ENCODE measurements around the gene METTL27. TPM values are rescaled to one million over a fixed set of nuclear protein-coding genes. Genes with fewer than 3 reads are reported as not detected.
"Not testable (repeated sequence)": the region's sequence is repeated elsewhere in the genome, so short reads cannot be mapped to it uniquely, and the experiment has no call there.

The METTL27 gene
- total RNA-seq, 2 experiments from 2014 or later = 1.6 to 2.1 TPM

DNA sequence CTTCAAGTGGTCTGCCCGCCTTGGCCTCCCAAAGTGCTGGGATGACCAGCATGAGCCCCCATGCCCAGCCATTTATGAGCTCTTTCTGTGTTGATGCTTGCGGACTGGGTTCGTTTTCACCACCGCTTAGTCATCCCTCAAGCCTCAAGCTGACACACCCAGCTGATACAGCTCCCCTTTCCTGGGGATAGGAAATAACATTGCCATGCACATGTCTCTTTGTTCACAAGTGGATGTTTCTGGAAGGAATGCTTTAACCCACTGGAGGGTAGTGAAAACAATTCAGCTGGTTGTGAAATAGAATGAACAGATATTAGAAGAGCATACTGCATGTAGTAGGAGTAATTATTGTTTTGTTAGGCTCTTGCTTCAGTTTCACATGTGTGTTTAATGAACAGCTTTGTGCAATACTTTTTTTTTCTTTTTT, 8.5 kb upstream of the METTL27 start:
- POLR2A ChIA-PET = no interaction called here
- no peak for ATAC-seq (ENCODE audit: poor library complexity)
- TF ChIP-seq, protein P1, sequence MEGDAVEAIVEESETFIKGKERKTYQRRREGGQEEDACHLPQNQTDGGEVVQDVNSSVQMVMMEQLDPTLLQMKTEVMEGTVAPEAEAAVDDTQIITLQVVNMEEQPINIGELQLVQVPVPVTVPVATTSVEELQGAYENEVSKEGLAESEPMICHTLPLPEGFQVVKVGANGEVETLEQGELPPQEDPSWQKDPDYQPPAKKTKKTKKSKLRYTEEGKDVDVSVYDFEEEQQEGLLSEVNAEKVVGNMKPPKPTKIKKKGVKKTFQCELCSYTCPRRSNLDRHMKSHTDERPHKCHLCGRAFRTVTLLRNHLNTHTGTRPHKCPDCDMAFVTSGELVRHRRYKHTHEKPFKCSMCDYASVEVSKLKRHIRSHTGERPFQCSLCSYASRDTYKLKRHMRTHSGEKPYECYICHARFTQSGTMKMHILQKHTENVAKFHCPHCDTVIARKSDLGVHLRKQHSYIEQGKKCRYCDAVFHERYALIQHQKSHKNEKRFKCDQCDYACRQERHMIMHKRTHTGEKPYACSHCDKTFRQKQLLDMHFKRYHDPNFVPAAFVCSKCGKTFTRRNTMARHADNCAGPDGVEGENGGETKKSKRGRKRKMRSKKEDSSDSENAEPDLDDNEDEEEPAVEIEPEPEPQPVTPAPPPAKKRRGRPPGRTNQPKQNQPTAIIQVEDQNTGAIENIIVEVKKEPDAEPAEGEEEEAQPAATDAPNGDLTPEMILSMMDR (IDR thresholded peaks at IDR 0.05) = no peak
- peaks cover 13% of the 10 kb centered on the region for H3K4me1 ChIP-seq (ENCODE audit: insufficient read depth, low read length)
- Mint-ChIP-seq H3K9me3 (no peaks in the 10 kb centered on the region), H3K36me3 (ENCODE audit: low read depth) (no peaks in the 10 kb centered on the region), H3K4me1 (ENCODE audit: low read depth) (peaks cover 6% of the 10 kb centered on the region), H3K4me3 (no peak overlapping the region), H3K27ac (peak overlapping the region; percentile 63), H3K27me3 (peaks cover 15% of the 10 kb centered on the region)
- intact Hi-C loops (cut with DNase I, micrococcal nuclease) = loop anchor here in 1 of 2 experiments (5.0 kb wide), 1 partner anchor 113 kb away; the partner anchor contains the start of gene ABHD11
- peak in 1 of 14 experiments; percentile 55 for DNase-seq
- H3K27me3 ChIP-seq (ENCODE audit: control insufficient read depth in 1 of 2, insufficient read depth in 2 of 2, low read length in 2 of 2) = peaks cover 0 to 6% of the 10 kb centered on the region in 2 experiments
- H3K27ac ChIP-seq (ENCODE audit: low read depth in 1 of 2, low read length in 2 of 2) = no peak overlapping the region
- no peaks in the 10 kb centered on the region for H3K36me3 ChIP-seq (ENCODE audit: insufficient read depth, low read length)
- no peak overlapping the region for H3K4me3 ChIP-seq (ENCODE audit: low read length)
- H3K9me3 ChIP-seq (ENCODE audit: control insufficient read depth in 1 of 2, insufficient read depth in 1 of 2, low read length in 2 of 2) = no peaks in the 10 kb centered on the region
- CTCF ChIA-PET = no interaction called here

DNA sequence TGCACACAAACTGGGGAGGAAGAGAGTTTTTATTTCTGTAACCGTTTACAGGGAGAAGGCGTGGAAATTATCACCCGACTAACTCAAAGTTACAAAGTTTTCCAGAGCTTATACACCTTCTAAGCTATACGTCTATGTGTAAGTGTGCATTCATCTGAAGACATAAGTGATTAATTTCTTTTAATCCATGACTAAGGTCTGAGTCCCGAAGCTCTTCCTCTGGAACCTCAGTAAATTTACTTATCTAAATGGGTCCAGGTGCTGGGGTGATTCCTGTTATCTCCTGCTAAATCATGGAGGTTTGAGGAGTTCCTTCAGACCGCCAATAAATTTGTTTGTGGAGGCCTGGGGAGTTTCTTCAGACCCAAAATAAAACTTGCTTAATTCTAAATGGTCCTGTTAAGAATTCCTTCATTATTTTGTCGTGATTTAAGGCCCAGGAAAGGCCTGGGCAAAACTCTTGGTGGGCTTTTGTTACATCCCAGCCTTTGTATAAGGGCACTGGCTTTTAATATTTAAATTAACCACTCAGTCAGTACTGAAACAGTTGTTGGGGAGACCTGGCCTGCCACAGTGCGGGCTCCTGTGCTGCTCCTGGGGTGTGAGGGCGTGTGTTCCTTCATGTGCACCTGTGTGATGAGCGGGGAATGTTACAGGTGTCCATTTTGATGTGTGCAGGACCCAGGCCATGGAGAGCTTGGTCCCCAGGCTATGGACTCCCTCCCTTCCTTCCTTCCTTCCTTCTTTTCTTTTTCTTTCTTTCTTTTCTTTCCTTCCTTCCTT, 5.8 kb upstream of the METTL27 start:
- Mint-ChIP-seq H3K27ac (no peak overlapping the region), H3K4me3 (no peak overlapping the region), H3K36me3 (ENCODE audit: low read depth) (no peaks in the 10 kb centered on the region), H3K9me3 (no peaks in the 10 kb centered on the region), H3K27me3 (peaks cover 4% of the 10 kb centered on the region), H3K4me1 (ENCODE audit: low read depth) (peaks cover 16% of the 10 kb centered on the region)
- ChIA-PET CTCF (no interaction called here), POLR2A (no interaction called here)
- no peaks in the 10 kb centered on the region for H3K36me3 ChIP-seq (ENCODE audit: insufficient read depth, low read length)
- ATAC-seq (ENCODE audit: poor library complexity) (no peak), DNase-seq (no peak)
- intact Hi-C loops (cut with DNase I, micrococcal nuclease) = no loop called here
- H3K27ac ChIP-seq (ENCODE audit: low read depth in 1 of 2, low read length in 2 of 2) = no peak overlapping the region
- H3K9me3 ChIP-seq (ENCODE audit: control insufficient read depth in 1 of 2, insufficient read depth in 1 of 2, low read length in 2 of 2) = no peaks in the 10 kb centered on the region
- TF ChIP-seq, protein P1 (IDR thresholded peaks at IDR 0.05) = no peak
- no peak overlapping the region for H3K4me3 ChIP-seq (ENCODE audit: low read length)
- peaks cover 0 to 4% of the 10 kb centered on the region in 2 experiments for H3K27me3 ChIP-seq (ENCODE audit: control insufficient read depth in 1 of 2, insufficient read depth in 2 of 2, low read length in 2 of 2)
- H3K4me1 ChIP-seq (ENCODE audit: insufficient read depth, low read length) = peaks cover 13% of the 10 kb centered on the region

- POLR2A ChIA-PET; H3K4me3 ChIP-seq (ENCODE audit: low read length); H3K9me3 ChIP-seq (ENCODE audit: control insufficient read depth in 1 of 2, insufficient read depth in 1 of 2, low read length in 2 of 2); H3K27ac ChIP-seq (ENCODE audit: low read depth in 1 of 2, low read length in 2 of 2); H3K27ac Mint-ChIP-seq; H3K9me3 Mint-ChIP-seq; ATAC-seq (ENCODE audit: poor library complexity); intact Hi-C loops (cut with DNase I, micrococcal nuclease); H3K36me3 ChIP-seq (ENCODE audit: insufficient read depth, low read length); H3K4me3 Mint-ChIP-seq; H3K27me3 ChIP-seq (ENCODE audit: control insufficient read depth in 1 of 2, insufficient read depth in 2 of 2, low read length in 2 of 2); H3K27me3 Mint-ChIP-seq; H3K36me3 Mint-ChIP-seq (ENCODE audit: low read depth): not testable (repeated sequence)
- peaks cover 14% of the 10 kb centered on the region for H3K4me1 Mint-ChIP-seq (ENCODE audit: low read depth)
- DNase-seq = peak in 1 of 14 experiments; percentile 39
- CTCF ChIA-PET = interaction anchor here (1.4 kb wide), 1 partner anchor 9 kb away, joined by 4 read pairs; no protein-coding TSS in a partner anchor
- peaks cover 24% of the 10 kb centered on the region for H3K4me1 ChIP-seq (ENCODE audit: insufficient read depth, low read length)
Observed at GRCh38 chr7:73845701-73846195, 3.4 kb upstream of the METTL27 start.
